Mesodermal cell (in vitro differentiated cells): ENCODE measurements around the gene BBOX1.

Source experiments
- H3K27ac ChIP-seq: 2 replicates; pipeline ENCODE4 v1.7.0; 2013; ENCODE audit warnings: mild to moderate bottlenecking, low read depth, low read length, moderate library complexity; ENCODE audit not compliant: severe bottlenecking
- H3K36me3 ChIP-seq: 2 replicates; pipeline ENCODE4 v1.7.1; 2013; ENCODE audit warnings: mild to moderate bottlenecking, low read length, moderate library complexity; ENCODE audit not compliant: control insufficient read depth, insufficient read depth
- H3K4me1 ChIP-seq: one replicate; pipeline ENCODE4 v1.7.1; 2013; ENCODE audit warnings: mild to moderate bottlenecking, low read length; ENCODE audit not compliant: insufficient read depth, control insufficient read depth, poor library complexity, severe bottlenecking
- H3K4me3 ChIP-seq: 2 replicates; pipeline ENCODE4 v1.7.0; 2013; ENCODE audit warnings: low read length, control low read depth, mild to moderate bottlenecking; ENCODE audit not compliant: insufficient read depth, poor library complexity, severe bottlenecking; ENCODE audit errors: extremely low read depth
- H3K9me3 ChIP-seq: 2 replicates; pipeline ENCODE4 v1.7.1; 2013; ENCODE audit warnings: mild to moderate bottlenecking, low read length, moderate library complexity; ENCODE audit not compliant: control insufficient read depth
- WGBS, 2 experiments: methylation state at CpG; one replicate each; pipeline ENCODE4 v1.1.5; 2013; ENCODE audit warnings: missing lambda C conversion rate in 2 of 2; ENCODE audit not compliant: insufficient coverage in 2 of 2; 5-methylcytosine and 5-hydroxymethylcytosine counted together

The BBOX1 gene

DNA sequence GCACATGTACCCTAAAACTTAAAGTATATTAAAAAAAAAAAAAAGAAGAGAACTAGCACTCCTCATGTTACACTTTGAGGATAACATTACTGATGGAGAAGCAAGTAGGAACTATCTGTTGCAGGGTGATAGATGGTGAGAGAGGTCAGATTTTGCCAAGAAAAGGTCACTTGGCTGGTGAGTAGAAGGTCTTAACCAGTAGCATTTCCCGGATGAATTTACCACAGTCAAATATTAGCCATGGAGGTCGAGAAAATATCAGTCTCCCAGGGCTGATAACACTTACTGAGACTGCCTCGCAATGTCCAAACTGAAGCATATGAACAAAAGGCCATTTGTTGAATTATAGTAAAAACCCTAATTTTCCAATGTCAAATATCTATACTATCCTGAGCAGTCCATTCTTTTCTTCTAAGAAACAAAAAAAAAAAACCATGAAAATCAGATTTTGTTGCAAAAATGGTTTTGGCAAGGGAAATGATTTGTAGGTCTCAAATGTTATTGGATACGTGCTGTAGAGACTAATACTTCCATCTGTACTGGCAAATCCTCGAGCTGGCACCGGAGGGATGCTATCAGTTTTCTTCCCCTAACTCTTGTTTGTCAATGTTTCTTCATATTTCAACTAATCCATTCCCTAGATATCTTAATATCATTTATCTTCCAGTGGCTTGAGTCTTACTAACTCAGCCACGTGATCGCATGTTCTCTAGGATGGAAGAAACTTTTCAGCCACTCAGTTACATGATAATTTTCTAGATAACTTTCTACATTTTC lies 14.5 kb upstream of the BBOX1 start:
- Histone ChIP-seq H3K4me1 (no peaks in the 10 kb centered on the region), H3K9me3 (no peaks in the 10 kb centered on the region), H3K36me3 (no peaks in the 10 kb centered on the region), H3K27ac (no peak overlapping the region), H3K4me3 (no peak overlapping the region)
- WGBS, 2 experiments, result 93 to 96% methylated on average over 6 to 7 of the region's 8 CpGs

DNA sequence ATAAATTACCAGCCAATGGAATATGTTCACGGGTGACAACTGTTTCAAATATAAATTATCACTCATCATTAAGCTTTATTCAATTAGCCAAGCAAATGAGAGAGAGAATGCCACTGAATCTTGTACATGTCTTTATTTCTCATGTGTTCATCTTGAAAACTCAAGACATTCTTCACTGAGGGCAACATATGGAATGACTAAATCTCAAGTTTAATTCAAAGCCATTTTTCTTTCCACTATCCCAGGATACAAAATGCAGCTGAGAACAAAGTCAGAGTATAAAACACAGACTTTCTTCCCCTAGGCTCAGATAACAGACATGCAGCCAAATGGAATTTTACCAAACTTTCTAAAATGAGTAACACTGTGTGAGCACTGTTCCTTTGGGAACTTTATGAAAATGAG lies 12.1 kb upstream of the BBOX1 start:
- Histone ChIP-seq H3K4me1 (no peaks in the 10 kb centered on the region), H3K4me3 (no peak overlapping the region), H3K36me3 (no peaks in the 10 kb centered on the region), H3K27ac (no peak overlapping the region), H3K9me3 (no peaks in the 10 kb centered on the region)
- no CpG with 5 or more reads among the region's 1 CpG for WGBS, 2 experiments

DNA sequence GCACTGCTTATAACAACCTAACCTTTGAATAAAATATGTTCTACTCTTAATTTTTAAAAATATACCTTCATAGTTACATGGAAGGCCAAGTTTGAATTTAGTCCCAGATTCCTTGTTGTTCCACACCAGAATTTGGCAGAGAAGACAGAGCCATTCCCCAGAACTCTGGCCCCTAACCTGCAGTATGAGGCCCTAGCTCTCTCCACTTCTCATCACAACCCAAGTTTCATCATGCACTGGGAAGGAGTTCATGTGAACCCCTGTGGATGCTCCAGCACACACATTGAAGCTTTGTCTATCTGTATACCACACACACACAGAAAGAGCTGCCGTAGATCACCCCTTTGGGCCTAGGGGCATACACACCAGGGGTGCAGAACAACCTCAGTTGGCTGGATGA lies 10.6 kb upstream of the BBOX1 start:
- Histone ChIP-seq H3K27ac (no peak overlapping the region), H3K4me3 (no peak overlapping the region), H3K9me3 (no peaks in the 10 kb centered on the region), H3K4me1 (no peaks in the 10 kb centered on the region), H3K36me3 (no peaks in the 10 kb centered on the region)
- WGBS, 2 experiments, result 100% methylated on average over 1 of the region's 1 CpG; no CpG with 5 or more reads in 1 of the 2 experiments

DNA sequence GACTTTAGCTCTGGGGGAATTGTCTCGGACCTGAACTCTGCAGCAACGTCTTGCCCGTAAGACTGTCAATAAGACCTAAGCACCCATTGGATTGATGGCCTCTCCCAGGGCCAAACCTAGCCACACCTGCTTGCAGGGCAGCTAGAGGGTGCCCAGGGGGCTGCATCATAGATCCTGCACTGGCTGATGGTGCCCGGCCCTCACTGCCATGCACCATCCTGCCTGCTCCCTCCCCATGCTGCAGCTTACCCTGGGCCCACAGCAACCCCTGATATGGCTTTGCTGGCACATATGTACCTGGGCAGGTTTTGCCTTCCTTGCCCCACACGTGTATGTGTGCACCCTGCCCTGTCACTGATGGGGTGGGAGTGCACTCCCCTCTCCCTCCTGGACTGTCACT lies 8.9 kb upstream of the BBOX1 start:
- Histone ChIP-seq H3K4me3 (no peak overlapping the region), H3K36me3 (no peaks in the 10 kb centered on the region), H3K9me3 (peaks cover 3% of the 10 kb centered on the region), H3K27ac (no peak overlapping the region), H3K4me1 (no peaks in the 10 kb centered on the region)
- 83% methylated on average over 5 of the region's 5 CpGs for WGBS, 2 experiments

DNA sequence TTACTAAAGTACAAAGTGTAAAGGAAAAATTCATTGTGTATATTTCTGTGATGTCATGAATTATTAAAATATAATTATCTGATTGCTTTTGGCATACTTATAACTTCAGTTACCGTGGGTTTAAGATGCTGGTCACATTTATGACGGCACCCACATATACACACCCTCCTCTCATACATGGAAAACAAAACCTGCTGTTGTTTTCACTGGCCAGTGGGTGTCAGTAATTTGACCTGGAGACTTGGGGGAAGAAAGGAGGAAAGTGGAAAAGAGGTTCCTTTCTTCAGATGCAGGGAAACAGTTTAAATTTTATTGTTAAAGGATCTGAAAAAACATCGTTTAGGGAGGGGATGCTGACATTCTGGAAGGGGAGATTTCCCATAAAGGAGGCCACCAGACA lies 742 bp upstream of the BBOX1 start:
- Histone ChIP-seq H3K27ac (no peak overlapping the region), H3K9me3 (peaks cover 3% of the 10 kb centered on the region), H3K36me3 (no peaks in the 10 kb centered on the region), H3K4me1 (no peaks in the 10 kb centered on the region), H3K4me3 (no peak overlapping the region)
- WGBS, 2 experiments, result 46 to 90% methylated on average over 1 of the region's 3 CpGs

DNA sequence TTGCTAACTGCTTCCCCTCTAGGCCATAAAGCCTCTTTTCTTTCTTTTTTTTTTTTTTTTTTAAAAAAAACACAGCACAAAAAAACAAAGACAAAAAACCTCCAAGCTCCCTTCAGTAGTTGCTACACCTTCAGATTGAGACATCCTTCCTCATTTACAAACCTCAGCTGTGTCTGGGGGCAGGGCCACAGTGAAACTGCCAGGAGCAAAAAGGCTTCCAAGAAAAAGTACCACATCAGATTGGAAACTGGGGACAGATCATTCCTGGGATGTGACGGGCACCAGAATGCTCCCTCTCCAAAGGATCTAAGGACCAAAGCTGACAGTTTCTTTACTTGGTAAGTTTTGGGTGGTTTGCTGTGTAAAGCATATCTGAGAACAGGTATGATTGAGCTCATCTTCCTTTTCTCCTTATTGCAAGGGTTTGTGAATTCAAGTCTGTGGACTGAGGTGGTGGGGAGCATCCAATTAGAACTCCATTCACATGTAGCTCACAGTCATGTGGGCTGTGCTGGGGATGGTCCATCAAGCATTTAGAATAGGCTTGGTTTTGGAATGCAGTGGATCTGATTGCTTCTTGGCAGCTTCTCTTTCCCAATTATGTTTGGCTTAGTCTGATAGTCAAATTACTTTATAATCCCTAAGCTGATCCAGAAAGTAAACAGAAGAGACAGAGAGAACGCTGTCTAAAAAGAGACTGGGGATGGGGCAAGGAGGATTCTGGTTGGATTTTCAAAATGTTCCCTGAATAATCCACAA lies 705 bp downstream of the BBOX1 start:
- WGBS, 2 experiments, result 100% methylated on average over 1 of the region's 2 CpGs
- no peak overlapping the region for H3K4me3 ChIP-seq

DNA sequence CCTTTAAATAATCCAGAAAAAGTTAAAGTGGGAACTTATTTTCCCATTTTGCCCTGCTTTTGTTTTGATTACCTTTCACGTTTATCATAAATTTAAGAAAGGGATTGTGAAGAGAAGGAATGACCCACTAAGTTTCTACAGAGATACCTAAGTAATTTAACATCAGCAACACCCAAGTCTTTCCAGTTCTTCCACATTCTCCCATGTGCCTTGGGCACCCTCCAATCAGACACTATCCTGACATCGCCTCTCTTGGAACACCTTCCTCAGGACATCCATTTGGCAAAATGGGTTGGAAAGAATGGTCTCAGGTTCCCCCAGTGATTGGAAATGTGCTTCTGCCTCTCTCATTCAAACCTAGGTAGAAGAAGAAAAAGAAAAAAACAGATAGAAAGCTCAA lies 6.3 kb downstream of the BBOX1 start:
- no peaks in the 10 kb centered on the region for H3K36me3 ChIP-seq
- no peaks in the 10 kb centered on the region for H3K4me1 ChIP-seq
- H3K9me3 ChIP-seq, result no peaks in the 10 kb centered on the region
- no peak overlapping the region for H3K27ac ChIP-seq
- WGBS, 2 experiments, result no CpG with 5 or more reads among the region's 2 CpGs
- no peak overlapping the region for H3K4me3 ChIP-seq

More for the DNA sequence above, 705 bp downstream of the BBOX1 start:
- Histone ChIP-seq H3K27ac (no peak overlapping the region), H3K36me3 (no peaks in the 10 kb centered on the region), H3K4me1 (no peaks in the 10 kb centered on the region), H3K9me3 (no peaks in the 10 kb centered on the region)

DNA sequence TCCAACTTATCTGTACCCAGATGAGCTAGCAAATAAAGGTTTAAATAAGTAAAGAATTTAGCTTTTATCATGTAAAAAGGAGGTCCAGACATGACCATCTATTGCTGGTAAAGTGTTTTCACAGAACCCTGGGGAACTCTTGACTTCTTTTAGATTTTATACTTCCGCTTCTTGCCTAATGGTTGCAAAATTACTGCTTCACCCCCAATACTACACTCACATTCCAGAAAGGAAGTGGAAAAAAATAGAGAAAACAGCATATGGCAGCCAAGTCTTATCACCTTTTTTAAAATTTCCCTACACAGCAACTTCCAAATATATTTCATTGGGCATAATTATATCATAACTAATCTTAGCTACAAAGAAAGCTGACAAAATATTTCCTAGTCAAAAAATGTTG lies 12.1 kb downstream of the BBOX1 start:
- no peaks in the 10 kb centered on the region for H3K4me1 ChIP-seq
- WGBS, 2 experiments, result 100% methylated on average over 1 of the region's 1 CpG; no CpG with 5 or more reads in 1 of the 2 experiments
- H3K9me3 ChIP-seq, result no peaks in the 10 kb centered on the region
- no peak overlapping the region for H3K4me3 ChIP-seq
- no peak overlapping the region for H3K27ac ChIP-seq
- H3K36me3 ChIP-seq, result no peaks in the 10 kb centered on the region

DNA sequence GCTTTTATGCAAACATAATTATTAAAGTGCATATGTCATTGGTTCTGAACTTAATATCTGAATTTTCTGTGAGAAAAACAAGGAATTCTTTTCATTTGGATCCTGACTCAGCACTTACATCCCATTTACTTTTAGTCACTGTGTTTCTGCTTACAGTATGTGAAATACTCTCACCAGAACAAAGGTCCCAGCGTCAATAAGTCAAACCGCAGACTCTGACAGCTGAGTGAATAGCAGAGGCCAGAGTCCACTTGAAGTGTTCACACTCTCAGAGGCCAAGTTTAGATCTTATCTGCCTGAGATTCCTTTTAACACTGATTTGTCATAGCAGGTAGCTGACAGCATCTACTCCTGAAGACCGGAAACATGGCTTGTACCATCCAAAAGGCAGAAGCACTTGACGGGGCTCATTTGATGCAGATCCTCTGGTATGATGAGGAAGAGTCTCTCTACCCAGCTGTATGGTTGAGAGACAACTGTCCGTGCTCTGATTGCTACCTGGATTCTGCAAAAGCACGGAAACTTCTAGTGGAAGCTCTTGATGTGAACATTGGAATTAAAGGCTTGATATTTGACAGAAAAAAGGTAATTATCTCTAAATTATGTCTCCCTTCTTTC lies 14.6 kb downstream of the BBOX1 start:
- Histone ChIP-seq H3K4me3 (no peak overlapping the region), H3K27ac (no peak overlapping the region)
- 91 to 93% methylated on average over 5 to 6 of the region's 6 CpGs for WGBS, 2 experiments

DNA sequence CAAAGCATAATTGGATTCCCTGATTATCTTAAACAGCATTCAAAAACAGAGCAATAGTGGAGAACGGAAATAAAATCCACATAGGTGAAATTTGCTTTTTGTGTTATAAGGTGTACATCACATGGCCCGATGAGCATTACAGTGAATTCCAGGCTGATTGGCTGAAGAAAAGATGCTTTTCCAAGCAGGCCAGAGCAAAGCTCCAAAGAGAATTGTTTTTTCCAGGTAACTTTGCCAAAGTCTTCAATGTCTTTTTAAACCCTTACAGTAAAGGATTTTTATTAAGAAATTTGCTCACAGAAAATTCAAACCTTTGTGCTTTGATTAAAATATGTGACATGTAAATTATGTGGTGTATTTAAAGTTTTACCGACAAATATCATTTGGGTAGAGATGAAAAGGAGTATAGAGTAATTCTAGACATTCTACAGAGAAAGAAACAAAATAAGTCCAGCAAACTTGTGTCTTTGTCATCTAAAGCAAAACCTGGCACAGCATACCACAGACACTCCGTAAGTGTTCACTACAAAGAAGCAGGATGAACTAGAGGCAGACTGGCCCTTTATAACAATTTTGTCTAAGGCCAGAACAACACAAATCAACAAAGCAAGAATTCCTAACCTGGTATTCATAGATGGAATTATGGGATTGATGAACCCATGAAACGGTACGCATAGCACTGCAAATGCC lies 16.6 kb downstream of the BBOX1 start:
- no peak overlapping the region for H3K27ac ChIP-seq
- H3K4me3 ChIP-seq, result no peak overlapping the region
- WGBS, 2 experiments, result 97 to 100% methylated on average over 2 to 3 of the region's 6 CpGs
- no peaks in the 10 kb centered on the region for H3K9me3 ChIP-seq
- no peaks in the 10 kb centered on the region for H3K4me1 ChIP-seq
- H3K36me3 ChIP-seq, result no peaks in the 10 kb centered on the region

More for the DNA sequence above, 14.6 kb downstream of the BBOX1 start:
- H3K36me3 ChIP-seq, result no peaks in the 10 kb centered on the region
- no peaks in the 10 kb centered on the region for H3K4me1 ChIP-seq
- no peaks in the 10 kb centered on the region for H3K9me3 ChIP-seq
